Gastroesophageal sphincter (tissue), 4 donors: Measurements from ENCODE around the gene PIK3R2. TPM values are rescaled to one million over a fixed set of nuclear protein-coding genes. Genes with fewer than 3 reads are reported as not detected.

Source experiments
- ATAC-seq: fragments of 150-250 bp; one replicate; pipeline ENCODE4 v1.9.1; 2016; ENCODE audit warnings: mild to moderate bottlenecking, moderate library complexity
- H3K27ac ChIP-seq, 4 donors: fragments of 200-600 bp; sonication (generic) in 3 of 4; 1 replicate in 3 of 4; 2 replicates in 1 of 4; pipeline ENCODE4 v1.5.1; 2016 to 2019
- H3K27me3 ChIP-seq: fragments of 200-600 bp; sonication (generic); one replicate; pipeline ENCODE4 v1.5.1; 2019
- H3K36me3 ChIP-seq, 2 donors: fragments of 200-600 bp; sonication (generic); one replicate each; pipeline ENCODE4 v1.5.1; 2019; ENCODE audit warnings: control low read depth in 1 of 2
- H3K4me1 ChIP-seq, 3 donors: fragments of 200-600 bp; sonication (generic); 1 replicate in 2 of 3; 2 replicates in 1 of 3; pipeline ENCODE4 v1.5.1; 2016 to 2019; ENCODE audit warnings: control low read depth in 2 of 3
- H3K4me3 ChIP-seq, 2 donors: fragments of 200-600 bp; sonication (generic); one replicate each; pipeline ENCODE4 v1.5.1; 2019; ENCODE audit warnings: mild to moderate bottlenecking in 1 of 2, moderate library complexity in 1 of 2
- H3K9me3 ChIP-seq, 3 donors: fragments of 200-600 bp; sonication (generic); one replicate each; pipeline ENCODE4 v1.5.1; 2017 to 2019; ENCODE audit warnings: control low read depth in 2 of 3
- CTCF ChIP-seq, 4 experiments: fragments of 200-600 bp in 2 of 4; fragments of 450-650 bp in 2 of 4; sonication (generic) in 1 of 4; IDR thresholded peaks; one replicate each; pipeline ENCODE4 v1.5.1; 2017 to 2019; ENCODE audit warnings: antibody characterized with exemption in 4 of 4, mild to moderate bottlenecking in 2 of 4, moderate library complexity in 2 of 4
- EP300 ChIP-seq: sonication (generic); formaldehyde crosslinking; IDR thresholded peaks from one replicate; pipeline ENCODE4 v1.6.1; 2017; ENCODE audit warnings: antibody characterized with exemption, mild to moderate bottlenecking
- POLR2A ChIP-seq, 2 donors: fragments of 450-650 bp; IDR thresholded peaks; one replicate each; pipeline ENCODE4 v1.6.1; 2017; ENCODE audit warnings: antibody characterized with exemption in 2 of 2, mild to moderate bottlenecking in 2 of 2, moderate library complexity in 1 of 2
- POLR2AphosphoS5 ChIP-seq: sonication (generic); formaldehyde crosslinking; IDR thresholded peaks from one replicate; pipeline ENCODE4 v1.6.1; 2017; ENCODE audit warnings: antibody characterized with exemption
- WGBS, 2 donors: methylation state at CpG; one replicate each; pipeline ENCODE4 v1.1.5; 2018; ENCODE audit warnings: low coverage in 1 of 2; 5-methylcytosine and 5-hydroxymethylcytosine counted together
- total RNA-seq, 4 donors: library from RNA; depleted of rRNA; stranded (reverse); fragments of >200 nt; gene quantifications; one replicate each; pipeline ENCODE4 v1.1.0, GENCODE V29; 2016

The PIK3R2 gene
- total RNA-seq, 4 donors from 2014 or later: 5.3 to 30.1 (median 22.7) TPM

GRCh38 chr19:18197306-18197705 lies 44.3 kb downstream of the PIK3R2 start:
- 89 to 95% methylated on average over 5 of the region's 18 CpGs for WGBS, 2 donors
- Histone ChIP-seq H3K4me3 (no peak overlapping the region), H3K27ac (peak overlapping the region in 1 of 4 donors; percentile 37), H3K9me3 (no peaks in the 10 kb centered on the region), H3K4me1 (peaks cover 0 to 38% (median 16%) of the 10 kb centered on the region in 3 donors), H3K27me3 (no peaks in the 10 kb centered on the region), H3K36me3 (peaks cover 0 to 65% of the 10 kb centered on the region in 2 donors)
- TF ChIP-seq CTCF (IDR thresholded peaks at IDR 0.05): no peak
- TF ChIP-seq EP300: no peak
- TF ChIP-seq POLR2AphosphoS5: no peak
- no peak for TF ChIP-seq POLR2A (IDR thresholded peaks at IDR 0.05)
- ATAC-seq: no peak

- H3K36me3 ChIP-seq: peaks cover 0 to 66% of the 10 kb centered on the region in 2 donors
Observed at GRCh38 chr19:18197941-18198340, 45.0 kb downstream of the PIK3R2 start.

GRCh38 chr19:18198374-18198773 lies 45.4 kb downstream of the PIK3R2 start:
- peaks cover 0 to 46% (median 23%) of the 10 kb centered on the region in 3 donors for H3K4me1 ChIP-seq
- H3K9me3 ChIP-seq: no peaks in the 10 kb centered on the region
- WGBS, 2 donors: 94% methylated on average over 2 of the region's 6 CpGs; no CpG with 5 or more reads in 1 of the 2 donors
- no peak for TF ChIP-seq POLR2A (IDR thresholded peaks at IDR 0.05)
- ATAC-seq: no peak
- no peaks in the 10 kb centered on the region for H3K27me3 ChIP-seq
- no peak overlapping the region for H3K27ac ChIP-seq
- peaks cover 0 to 66% of the 10 kb centered on the region in 2 donors for H3K36me3 ChIP-seq
- H3K4me3 ChIP-seq: no peak overlapping the region

More at GRCh38 chr19:18197941-18198340, 45.0 kb downstream of the PIK3R2 start:
- ATAC-seq: no peak
- Histone ChIP-seq H3K27me3 (no peaks in the 10 kb centered on the region), H3K27ac (no peak overlapping the region), H3K9me3 (no peaks in the 10 kb centered on the region), H3K4me3 (no peak overlapping the region), H3K4me1 (peaks cover 0 to 43% (median 19%) of the 10 kb centered on the region in 3 donors)
- TF ChIP-seq EP300: no peak
- TF ChIP-seq POLR2AphosphoS5: no peak
- TF ChIP-seq POLR2A (IDR thresholded peaks at IDR 0.05): no peak
- WGBS, 2 donors: 60 to 81% methylated on average over 3 to 6 of the region's 6 CpGs

- Histone ChIP-seq H3K27me3 (no peaks in the 10 kb centered on the region), H3K27ac (peak overlapping the region in 3 of 4 donors; percentile 82 to 94 (median 86)), H3K9me3 (no peaks in the 10 kb centered on the region), H3K4me1 (peaks cover 0 to 38% (median 16%) of the 10 kb centered on the region in 3 donors), H3K36me3 (peaks cover 0 to 47% of the 10 kb centered on the region in 2 donors), H3K4me3 (no peak overlapping the region)
- TF ChIP-seq POLR2AphosphoS5: no peak
- TF ChIP-seq EP300: no peak
- no peak for TF ChIP-seq CTCF (IDR thresholded peaks at IDR 0.05)
- no peak for TF ChIP-seq POLR2A (IDR thresholded peaks at IDR 0.05)
- no peak for ATAC-seq
- WGBS, 2 donors: 66% methylated on average over 10 of the region's 24 CpGs; no CpG with 5 or more reads in 1 of the 2 donors
Observed at GRCh38 chr19:18202397-18202777, 49.4 kb downstream of the PIK3R2 start.

- WGBS, 2 donors: 0% methylated on average over 1 of the region's 32 CpGs; no CpG with 5 or more reads in 1 of the 2 donors
- no peaks in the 10 kb centered on the region for H3K9me3 ChIP-seq
- peak overlapping the region; percentile 50 to 77 for H3K4me3 ChIP-seq
- peak overlapping the region in 3 of 4 donors; percentile 82 to 94 (median 86) for H3K27ac ChIP-seq
- no peak for ATAC-seq
- no peaks in the 10 kb centered on the region for H3K27me3 ChIP-seq
- peaks cover 0 to 42% of the 10 kb centered on the region in 2 donors for H3K36me3 ChIP-seq
- TF ChIP-seq CTCF (IDR thresholded peaks at IDR 0.05) (peak in 3 of 4 experiments; percentile 20 to 53 (median 33)), EP300 (no peak), POLR2AphosphoS5 (no peak), POLR2A (IDR thresholded peaks at IDR 0.05) (no peak)
- H3K4me1 ChIP-seq: peaks cover 0 to 43% (median 16%) of the 10 kb centered on the region in 3 donors
Observed at GRCh38 chr19:18202778-18203407, 49.9 kb downstream of the PIK3R2 start.

GRCh38 chr19:18203408-18203862 lies 50.5 kb downstream of the PIK3R2 start:
- Histone ChIP-seq H3K27ac (peak overlapping the region in 3 of 4 donors; percentile 82 to 94 (median 86)), H3K4me1 (peaks cover 0 to 49% (median 16%) of the 10 kb centered on the region in 3 donors), H3K4me3 (peak overlapping the region; percentile 50 to 77), H3K36me3 (peaks cover 0 to 37% of the 10 kb centered on the region in 2 donors), H3K27me3 (peaks cover 4% of the 10 kb centered on the region), H3K9me3 (no peaks in the 10 kb centered on the region)
- 6% methylated on average over 11 of the region's 38 CpGs; no CpG with 5 or more reads in 1 of the 2 donors for WGBS, 2 donors
- ATAC-seq: no peak
- TF ChIP-seq POLR2A (IDR thresholded peaks at IDR 0.05) (no peak), CTCF (IDR thresholded peaks at IDR 0.05) (no peak), POLR2AphosphoS5 (no peak), EP300 (no peak)
